ENCODE measurements around the gene PRKAG1.
A peak's percentile ranks its signal among the peaks of the same experiment; 100 is the strongest.

Gene PRKAG1

DNA sequence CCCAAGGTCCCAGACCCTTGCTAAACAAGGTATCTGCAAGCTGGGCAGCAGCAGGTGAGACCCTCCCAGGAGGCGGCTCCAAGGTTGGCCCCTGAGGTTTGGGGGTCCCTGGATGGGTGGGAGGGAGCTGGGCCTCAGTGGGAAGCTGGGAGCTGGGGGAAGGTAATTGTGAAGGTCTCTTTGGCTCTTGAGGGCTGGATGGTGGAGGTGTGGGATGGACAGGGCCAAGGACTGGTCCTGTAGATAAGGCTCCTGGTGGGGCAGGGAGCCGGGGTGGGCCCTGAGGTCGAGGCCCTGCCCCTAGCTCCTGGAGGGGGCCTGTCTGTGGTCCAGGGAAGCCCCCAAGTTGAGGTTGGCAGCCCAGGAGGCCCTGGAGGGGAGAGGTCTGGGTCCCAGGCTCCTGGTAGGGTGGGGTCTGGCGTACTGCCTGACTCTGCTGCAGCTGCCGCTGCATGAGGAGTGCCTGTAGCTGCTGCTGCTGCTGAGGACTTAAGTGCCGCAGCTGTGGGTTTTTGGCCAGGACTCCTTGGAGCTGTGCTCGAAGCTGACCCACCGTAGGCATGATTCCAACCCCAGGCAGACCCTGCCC, 13.1 kb upstream of the PRKAG1 start:
- DNase-seq (ENCODE audit: low read depth) = no peak

DNA sequence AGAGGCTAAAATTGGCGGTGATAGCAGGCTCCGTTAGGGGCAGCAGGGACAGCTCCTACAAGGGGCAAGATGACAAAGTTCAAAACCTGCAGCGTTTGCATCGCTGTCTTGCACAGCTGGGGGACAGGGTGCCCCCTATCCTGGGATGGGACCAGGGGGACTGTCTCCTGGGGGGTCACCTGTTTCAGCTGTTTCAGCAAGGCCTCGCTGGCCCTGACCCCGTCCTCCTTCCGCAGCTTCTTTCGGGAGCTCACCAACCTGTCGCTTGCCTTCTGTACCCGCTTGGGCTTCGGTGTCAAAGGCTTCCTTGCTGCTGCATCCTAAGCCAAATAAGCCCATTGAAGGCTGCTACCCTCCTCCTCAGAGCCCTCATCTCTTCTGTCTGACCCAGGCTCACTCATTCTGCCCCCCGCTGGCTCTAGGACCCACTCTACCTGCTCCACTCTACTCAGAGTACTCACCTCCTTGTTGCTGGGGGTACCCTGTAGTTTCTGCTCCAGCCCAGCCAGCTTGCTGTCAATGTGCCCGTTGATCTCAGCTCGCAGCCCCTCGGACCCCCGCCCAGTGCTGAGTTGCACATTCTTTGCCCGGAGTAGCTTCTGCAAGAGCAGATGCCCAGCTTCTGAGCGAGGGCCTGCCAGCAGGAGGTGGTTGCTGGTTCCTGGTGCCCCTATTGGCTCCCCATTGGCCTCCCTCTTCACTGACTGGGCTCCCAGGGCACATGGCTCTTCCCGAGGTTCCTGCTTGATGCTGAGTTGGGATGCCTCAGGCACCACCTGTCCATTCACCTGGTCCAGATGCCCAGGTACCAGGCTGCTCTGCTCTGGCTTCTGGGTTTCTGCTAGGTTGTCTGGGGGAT, 12.4 kb upstream of the PRKAG1 start:
- no peak for DNase-seq (ENCODE audit: low read depth)

DNA sequence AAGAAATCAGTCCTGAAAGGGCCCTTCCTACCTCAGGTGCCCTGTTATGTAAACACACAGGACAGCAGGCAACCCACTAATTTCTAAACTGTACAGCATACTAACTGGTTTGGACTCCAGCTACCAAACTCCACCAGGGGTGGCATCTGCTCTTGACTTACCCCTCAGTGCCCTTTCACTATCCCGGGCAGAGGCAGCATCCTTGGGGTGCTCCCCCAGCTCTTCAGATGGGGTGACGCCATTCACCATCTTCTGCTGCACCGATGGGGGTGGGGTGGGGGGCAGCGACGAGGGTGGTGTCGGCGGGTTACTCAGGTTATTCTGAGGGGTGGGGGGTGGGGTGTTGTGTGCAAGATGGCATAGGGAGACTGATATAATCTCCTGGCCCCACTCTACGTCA, 11.5 kb upstream of the PRKAG1 start:
- no peak for DNase-seq (ENCODE audit: low read depth)

DNA sequence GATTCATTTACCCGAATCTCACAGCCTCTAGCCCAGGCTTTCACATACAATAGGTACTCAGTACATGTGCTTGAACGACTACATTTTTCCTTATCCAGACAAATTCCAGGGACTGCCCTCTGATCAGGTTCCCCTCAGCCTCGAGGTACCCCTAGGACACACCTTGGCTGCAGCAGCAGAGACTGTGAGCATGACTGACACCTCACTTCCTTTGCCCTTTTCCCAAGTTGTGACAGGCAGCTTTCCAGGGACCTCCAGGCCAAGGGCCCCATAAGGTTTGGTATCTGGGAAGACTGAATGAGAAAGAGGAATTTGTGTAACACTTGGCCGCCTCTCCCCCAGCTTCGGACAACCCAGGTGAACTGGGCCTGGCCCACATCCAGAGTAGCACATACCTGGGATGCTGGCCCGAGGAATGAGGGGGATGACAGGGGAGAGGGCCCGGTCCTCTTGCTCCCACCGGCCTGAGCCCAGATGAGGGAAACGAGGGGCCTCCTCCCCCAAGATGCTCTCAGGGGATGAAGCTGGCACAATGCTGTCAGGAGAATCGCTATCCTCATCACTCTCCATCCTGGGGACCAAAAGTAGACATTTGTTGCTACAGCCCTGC, 10.2 kb upstream of the PRKAG1 start:
- DNase-seq (ENCODE audit: low read depth) = no peak

DNA sequence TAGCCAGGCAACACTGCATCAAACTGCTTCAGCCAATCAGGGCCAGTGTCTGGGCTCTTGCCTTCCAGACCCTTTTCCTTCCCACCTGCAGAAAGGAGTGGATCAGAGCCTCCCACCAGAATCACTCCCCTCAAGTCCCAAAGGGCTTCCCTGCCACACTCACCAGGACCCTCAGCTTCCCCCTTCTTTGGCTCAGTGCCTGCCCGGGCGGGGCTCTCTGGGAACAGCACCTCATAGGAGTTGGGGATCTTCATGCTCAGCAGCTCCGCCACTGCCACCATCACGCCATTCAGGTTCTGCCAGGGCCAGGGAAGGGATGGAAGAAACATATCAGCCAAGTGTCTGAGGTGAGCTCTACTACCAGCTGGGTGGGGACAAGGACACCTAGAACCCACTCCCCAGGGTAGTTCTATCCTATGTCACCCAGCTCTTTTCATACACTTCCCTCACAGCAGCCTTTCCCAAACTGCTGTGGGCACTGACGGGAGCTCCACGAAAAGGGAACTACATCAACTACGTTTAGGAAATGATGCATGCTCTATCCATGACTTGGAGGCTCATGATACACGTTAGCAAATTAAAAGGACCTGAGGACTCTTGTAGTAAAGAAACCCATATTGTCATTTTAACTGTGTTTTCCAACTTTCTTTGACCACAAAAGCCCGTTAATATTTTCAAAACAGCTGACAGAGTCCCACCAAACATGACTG, 9.4 kb upstream of the PRKAG1 start:
- no peak for DNase-seq (ENCODE audit: low read depth)

DNA sequence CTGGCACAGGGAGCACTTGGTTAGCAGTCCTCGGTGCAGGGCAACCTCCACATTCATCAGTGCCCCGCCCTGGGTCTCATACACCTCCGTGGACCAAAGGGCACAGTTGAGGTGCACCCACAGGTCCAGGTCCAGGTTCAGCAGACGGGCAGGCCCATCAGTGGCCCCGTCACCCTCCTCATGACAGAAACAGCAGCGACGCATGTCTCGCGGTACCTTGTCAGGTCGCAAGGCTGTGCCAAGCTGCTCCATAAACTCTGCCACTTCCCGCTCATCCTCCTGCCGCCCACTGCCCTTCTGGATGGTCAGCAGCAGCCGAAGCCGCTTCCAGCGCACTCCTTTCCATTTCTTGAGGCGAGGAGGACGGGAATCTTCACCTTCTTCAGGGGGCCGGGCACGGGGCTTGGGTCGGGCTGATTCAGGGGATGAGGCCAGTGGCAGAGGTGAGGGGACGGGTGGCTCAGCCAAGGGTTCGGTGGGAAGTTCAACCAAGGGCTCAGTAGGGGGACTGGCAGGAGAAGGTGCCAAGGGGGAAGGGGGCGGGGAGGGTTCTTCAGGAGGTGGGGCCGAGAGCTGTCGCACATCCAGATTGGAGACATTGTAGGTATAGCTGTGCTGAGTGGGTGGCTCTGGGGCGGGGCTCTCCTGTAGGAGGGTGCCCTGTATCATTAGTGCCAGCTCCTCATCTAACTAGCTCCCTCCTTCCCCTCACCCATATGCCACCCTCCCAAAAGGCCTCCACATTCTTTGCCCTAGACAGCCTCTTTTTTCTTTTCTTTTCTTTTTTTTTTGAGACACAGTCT, 8.3 kb upstream of the PRKAG1 start:
- no peak for DNase-seq (ENCODE audit: low read depth)

DNA sequence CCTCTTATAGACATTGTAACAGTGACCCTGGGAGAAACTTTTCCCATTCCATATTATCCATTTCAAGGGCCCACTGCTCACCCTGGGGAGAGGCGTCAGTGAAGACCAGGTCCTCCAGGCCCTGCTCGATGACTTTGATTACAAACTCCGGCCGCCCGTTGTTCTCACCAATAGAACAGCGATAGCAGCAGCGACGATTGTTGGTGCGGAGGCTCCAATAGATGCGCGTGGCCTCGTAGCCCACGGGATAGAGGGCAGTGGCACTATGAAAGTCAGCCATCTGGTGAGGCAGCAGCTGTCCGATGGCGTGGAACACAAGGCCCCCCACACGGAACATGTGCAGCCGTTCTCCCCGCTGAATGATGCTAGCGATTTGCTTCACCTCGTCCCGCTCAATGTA, 7.5 kb upstream of the PRKAG1 start:
- DNase-seq (ENCODE audit: low read depth) = no peak

DNA sequence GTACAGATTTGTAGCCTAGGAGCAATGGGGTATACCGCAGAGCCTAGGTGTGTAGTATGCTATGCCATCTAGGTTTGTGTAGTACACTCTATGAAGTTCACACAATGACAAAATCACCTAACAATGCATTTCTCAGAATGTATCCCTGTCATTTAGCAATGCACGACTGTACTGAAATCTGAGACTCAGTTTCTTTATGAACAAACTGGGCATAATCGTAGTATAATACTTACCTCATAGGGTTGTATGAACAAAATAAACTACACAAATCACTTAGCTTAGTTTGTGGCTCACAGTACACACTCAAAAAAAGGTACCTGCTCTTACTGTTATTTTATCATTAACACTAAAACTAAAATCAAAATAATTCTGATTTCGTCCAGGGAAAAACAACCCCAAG, 6.9 kb upstream of the PRKAG1 start:
- DNase-seq (ENCODE audit: low read depth) = no peak

DNA sequence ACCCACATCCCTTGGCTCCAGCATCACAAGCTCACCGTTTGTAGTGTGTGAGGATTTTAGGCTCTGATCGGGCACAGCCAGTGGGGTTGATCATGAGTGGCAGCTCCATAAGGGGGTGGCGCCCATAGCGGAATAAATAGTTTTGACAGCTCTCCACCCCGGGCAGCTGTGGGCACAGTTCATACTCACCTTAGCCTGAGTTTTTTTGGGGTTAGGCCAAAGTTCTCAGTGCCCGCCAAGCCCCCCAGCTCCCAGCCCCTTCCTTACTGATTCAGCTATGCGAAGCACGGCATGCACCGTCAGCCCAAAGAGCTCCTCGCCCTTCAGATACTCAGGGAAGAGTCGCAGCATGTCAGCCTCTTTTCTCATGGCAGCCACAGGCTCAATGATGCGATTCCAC, 6.0 kb upstream of the PRKAG1 start:
- no peak for DNase-seq (ENCODE audit: low read depth)

DNA sequence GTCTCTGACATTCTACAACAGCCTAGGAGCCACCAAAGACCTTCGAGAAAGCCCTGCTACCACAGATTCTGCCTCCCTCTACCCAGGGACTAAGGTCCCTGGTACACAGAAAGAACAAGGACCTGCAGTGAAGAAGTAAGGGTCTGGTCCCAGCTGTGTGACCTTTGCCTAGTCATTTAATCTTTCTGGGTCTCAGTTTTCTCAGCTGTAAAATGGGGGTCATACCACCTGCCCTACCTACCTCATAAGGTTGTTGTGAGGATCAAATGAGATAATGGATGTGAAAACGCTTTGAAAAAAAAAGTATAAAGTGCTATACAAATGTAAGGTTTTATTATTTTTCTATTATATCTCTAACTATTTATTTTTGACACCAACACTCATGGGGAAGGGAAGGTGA, 5.2 kb upstream of the PRKAG1 start:
- no peak for DNase-seq (ENCODE audit: low read depth)

DNA sequence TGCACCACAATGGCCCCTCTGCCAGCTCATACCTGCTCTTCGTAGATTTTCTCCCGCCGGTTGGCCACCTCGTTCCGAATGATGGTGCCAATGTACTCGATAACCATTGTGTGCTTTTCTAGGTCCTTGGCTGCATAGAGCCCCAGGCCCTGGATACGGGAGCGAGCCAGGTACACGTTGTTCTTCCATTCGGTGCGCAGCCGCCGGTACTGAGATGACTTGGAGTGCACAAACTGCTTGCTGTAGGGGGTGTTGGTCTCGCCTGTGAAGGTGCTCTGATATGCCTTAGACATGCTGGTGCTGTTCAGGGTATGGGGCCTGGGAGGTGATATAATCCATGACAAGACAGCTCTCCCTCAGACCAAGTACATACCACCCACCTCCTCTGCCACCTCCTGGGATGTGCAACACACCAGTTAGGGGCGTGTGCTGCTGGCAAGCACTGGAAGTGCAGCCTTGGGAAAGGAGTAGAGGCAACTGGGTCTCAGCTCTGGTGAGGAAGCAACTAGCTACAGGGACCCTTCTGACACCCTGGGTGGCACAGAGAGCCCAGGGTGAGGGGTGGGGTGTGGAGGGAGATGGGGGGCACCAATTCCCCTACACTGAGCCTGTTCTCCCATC, 4.1 kb upstream of the PRKAG1 start:
- no peak for DNase-seq (ENCODE audit: low read depth)

DNA sequence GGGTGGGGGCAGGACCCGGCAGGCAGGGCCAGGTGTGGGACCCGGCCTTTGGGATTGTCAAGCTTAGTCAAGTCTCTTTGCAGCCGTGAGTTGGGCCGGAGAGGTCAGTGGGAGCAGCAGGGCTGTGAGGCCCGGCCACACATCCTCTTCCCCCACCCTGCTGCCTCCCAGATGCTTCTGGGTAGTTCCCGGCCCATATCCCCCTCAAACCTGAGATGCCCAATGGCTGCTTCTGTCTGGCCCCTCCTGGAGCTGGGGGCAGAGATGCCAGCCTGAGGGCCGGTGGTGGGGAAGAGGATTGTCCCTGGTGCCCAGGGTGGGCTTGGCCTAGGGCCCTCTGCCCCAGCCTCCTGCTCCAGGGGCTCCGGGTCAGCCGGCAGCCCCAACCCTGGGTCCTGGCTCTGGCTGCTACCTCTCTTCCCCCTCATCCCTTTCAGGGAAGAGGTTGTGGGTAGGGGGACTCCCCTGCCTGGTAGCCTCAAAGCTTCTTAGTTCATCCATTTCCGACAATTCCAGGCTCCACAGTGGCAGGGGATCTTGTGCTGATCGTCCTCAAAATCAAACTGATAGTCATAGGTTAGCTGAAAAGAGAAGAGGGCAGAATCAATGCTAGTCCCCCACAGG, 2.8 kb upstream of the PRKAG1 start:
- no peak for DNase-seq (ENCODE audit: low read depth)

DNA sequence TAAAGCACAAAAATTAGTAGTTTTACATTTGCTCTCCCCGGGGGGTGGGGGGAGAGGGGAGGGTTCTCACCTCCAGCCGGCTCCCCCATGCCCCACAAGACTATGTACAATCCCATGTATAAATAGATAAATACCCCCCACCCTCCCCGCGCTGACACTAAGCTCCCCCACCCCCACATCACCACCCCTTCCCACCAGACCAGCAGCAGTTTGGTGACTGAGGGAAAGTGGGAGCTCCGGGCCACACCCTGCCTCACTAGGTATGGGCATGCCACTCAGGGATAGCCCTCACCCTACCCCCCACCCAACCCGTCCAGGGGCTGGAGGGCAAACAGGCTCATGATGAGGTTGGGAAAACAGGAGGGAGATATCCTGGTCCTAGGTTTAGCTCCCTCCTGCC, 1.9 kb upstream of the PRKAG1 start:
- no peak for DNase-seq (ENCODE audit: low read depth)

DNA sequence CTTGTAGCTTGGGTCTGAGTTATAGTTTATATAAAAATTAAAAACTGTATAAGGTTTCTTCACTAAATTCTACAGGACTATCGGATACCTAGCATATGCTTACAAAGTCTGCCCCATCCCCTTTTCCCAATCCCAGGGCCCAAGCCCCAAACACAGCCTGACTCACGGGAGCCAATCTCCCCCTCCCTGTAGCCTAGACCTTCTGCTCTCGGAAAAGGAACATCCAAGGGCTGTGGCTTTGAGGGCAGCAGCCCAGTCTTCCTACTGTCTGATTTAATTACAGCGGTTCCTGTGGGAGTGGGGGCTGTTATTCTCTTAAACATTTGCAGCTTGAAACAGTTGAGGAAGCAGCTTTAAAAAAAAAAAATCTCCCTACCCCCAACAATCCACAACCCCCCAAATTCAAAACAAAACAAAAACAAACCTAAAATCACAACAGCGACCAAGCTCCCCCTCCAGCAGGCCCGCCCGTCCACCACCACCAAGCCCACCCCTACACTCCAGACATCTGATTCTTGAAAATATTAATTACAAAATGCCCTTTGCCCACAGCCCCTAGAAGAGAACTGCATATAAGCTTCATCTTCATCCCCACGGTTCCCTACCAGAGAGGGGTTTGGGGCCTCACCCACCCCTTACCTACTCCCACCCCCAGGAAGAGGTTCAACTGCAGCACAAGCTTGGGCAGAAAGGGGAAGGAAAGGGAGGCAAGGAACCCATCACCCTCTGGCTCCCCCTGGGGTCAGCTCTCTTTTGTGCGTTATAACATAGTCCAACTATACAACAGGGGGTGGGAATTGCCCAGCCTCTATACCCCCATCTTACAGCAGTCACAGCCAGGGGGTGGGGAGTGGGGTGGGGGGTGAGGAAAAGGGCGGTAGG, 1.1 kb upstream of the PRKAG1 start:
- DNase-seq (ENCODE audit: low read depth) = peak; percentile 48

DNA sequence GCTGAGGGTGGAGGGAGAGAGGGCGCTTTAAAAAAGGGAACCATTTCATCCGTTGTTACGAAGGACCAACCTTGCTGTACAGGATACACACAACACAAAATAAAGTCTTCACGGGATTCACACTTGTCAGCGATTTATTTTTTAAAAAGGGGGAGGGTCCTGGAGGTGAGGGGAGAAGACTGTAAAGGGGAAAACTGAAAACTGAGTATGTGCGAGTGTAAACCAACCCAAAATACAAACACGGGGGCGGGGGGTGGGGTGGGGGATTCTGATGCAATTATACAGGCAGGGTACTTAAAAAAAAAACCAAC, 499 bp upstream of the PRKAG1 start:
- DNase-seq (ENCODE audit: low read depth) = no peak

DNA sequence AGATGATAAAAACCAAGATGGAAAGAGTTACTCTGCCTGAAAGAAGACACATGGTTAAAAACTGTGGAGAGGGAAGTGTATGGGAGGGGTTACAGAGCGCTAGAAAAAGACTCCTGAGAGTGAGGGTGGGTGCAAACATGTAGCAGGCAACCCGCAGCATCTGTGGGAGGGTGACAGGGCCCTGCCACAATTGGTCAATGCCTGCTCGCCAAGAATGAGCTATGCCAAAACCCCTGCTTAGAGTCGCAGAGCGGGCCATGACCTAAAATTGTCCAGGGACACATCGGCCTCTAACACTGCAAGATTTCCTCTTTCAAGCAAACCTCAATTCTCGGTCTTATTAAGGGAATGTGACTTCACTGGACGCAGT, 700 bp downstream of the PRKAG1 start:
- DNase-seq (ENCODE audit: low read depth) = peak; percentile 47

DNA sequence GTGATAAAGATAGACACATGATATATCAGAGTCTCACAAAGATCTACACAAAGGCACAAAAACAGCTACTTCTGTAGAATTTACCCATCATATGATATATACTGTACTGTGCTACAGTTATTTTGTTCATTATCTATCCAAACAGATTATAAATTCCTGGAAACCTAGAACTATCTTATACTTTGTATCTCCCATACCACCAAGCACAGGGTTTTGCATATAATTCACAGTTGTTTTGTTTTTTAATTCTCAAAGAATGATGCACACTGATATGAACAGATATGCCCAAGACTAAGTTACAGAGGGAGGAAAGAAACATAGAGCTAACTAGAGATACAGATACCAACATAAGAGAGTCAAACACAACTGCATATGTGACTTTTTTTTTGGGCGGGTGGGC, 3.4 kb downstream of the PRKAG1 start:
- DNase-seq (ENCODE audit: low read depth) = no peak

DNA sequence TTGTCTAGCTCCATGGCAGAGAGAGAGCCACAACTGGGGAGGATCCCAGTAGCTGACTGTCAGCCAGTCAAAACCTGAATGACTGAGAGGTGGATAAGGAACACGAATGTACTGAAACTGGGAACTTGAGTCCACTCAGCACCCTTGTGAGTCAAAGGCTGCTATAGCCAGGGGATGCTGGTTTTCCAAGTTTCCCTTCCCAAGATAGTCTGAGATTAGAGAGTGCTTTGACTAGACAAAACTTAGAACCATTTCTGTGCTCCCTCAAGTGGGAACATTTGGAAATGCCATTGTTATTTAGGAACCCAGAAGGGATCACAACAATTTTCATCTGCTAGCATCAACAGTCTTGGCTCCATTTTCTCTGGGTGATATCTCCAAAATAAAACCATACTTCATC, 4.0 kb downstream of the PRKAG1 start:
- peak; percentile 23 for DNase-seq (ENCODE audit: low read depth)

DNA sequence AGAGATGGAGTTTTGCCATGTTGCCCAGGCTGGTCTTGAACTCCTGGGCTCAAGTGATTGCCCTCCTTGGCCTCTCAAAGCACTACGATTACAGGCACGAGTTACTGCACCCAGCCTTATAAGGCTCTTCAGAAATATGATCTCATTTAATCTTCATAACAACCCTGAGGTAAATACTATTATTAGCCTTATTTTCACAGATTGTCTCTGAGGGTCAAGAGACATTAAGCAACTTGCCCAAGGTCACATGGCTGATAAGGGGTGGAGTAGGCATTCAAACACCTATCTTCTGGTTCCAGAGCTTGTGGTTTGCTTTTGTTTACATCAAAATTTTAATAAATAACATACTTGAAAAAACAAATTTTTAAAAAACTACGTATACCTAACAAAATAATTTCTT, 5.1 kb downstream of the PRKAG1 start:
- no peak for DNase-seq (ENCODE audit: low read depth)

DNA sequence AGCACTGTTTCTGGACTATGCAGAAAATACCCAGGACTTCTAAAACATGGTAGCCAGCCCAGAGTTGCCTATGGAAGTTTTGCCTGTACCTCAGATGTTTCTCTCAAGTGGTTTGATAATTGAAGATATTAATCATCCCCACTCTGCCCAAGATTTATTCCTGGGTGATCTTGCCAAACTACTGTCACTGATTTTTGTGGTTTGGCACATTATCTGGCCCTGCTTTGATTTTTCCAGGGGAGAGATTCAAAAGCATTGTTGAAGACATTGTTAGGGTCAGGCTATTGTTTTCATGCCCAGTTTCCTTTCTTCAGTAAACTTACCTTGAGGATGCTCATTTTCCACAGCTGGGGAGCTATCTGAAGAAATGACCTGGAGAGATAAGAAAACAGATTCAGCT, 5.8 kb downstream of the PRKAG1 start:
- no peak for DNase-seq (ENCODE audit: low read depth)

All from iris pigment epithelial cell (primary cell).